ENCODE results near the gene IL18BP.

IL18BP gene

GRCh38 chr11:72014761-72015320 lies 16.1 kb downstream of the IL18BP start:
- H3F3A ChIP-seq (ENCODE audit: insufficient read depth) = no peaks in the 10 kb centered on the region
- no peaks in the 10 kb centered on the region for H3K79me2 ChIP-seq (ENCODE audit: insufficient read depth, low read length)
- H2AFZ ChIP-seq (ENCODE audit: low read depth, low read length, severe bottlenecking) = no peak overlapping the region
- H3K27me3 ChIP-seq (ENCODE audit: low read length) = no peaks in the 10 kb centered on the region
- no peak overlapping the region for H3K9ac ChIP-seq (ENCODE audit: low read length)
- H3K9me2 ChIP-seq (replicated peaks; ENCODE audit: insufficient read depth, low read length) = no peaks in the 10 kb centered on the region
- H3K36me3 ChIP-seq (ENCODE audit: low read length) = no peaks in the 10 kb centered on the region; the same call in 1 of the 2 replicates
- no peaks in the 10 kb centered on the region for H4K20me1 ChIP-seq (ENCODE audit: low read depth, low read length)
- H3K4me3 ChIP-seq (ENCODE audit: insufficient read depth, low read length, poor library complexity, severe bottlenecking) = no peak overlapping the region
- H3K27ac ChIP-seq (ENCODE audit: low read depth, low read length) = no peak overlapping the region
- H3K9me3 ChIP-seq (ENCODE audit: insufficient read depth, low read length) = no peaks in the 10 kb centered on the region
- no peak for TF ChIP-seq EZH2phosphoT487 (conservative IDR thresholded peaks at IDR 0.05; ENCODE audit: low read length)
- TF ChIP-seq, protein P1, sequence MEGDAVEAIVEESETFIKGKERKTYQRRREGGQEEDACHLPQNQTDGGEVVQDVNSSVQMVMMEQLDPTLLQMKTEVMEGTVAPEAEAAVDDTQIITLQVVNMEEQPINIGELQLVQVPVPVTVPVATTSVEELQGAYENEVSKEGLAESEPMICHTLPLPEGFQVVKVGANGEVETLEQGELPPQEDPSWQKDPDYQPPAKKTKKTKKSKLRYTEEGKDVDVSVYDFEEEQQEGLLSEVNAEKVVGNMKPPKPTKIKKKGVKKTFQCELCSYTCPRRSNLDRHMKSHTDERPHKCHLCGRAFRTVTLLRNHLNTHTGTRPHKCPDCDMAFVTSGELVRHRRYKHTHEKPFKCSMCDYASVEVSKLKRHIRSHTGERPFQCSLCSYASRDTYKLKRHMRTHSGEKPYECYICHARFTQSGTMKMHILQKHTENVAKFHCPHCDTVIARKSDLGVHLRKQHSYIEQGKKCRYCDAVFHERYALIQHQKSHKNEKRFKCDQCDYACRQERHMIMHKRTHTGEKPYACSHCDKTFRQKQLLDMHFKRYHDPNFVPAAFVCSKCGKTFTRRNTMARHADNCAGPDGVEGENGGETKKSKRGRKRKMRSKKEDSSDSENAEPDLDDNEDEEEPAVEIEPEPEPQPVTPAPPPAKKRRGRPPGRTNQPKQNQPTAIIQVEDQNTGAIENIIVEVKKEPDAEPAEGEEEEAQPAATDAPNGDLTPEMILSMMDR (IDR thresholded peaks at IDR 0.05; ENCODE audit: insufficient read depth, low read length, poor library complexity, severe bottlenecking) = no peak
- no peak overlapping the region for H3K4me2 ChIP-seq (ENCODE audit: low read depth, low read length, poor library complexity, severe bottlenecking)

- H3K79me2 ChIP-seq (ENCODE audit: insufficient read depth, low read length) = no peaks in the 10 kb centered on the region
- peaks cover 4% of the 10 kb centered on the region; the same call in 1 of the 2 replicates for H3K36me3 ChIP-seq (ENCODE audit: low read length)
- TF ChIP-seq, protein P1 (IDR thresholded peaks at IDR 0.05; ENCODE audit: insufficient read depth, low read length, poor library complexity, severe bottlenecking) = no peak
- no peak for TF ChIP-seq EZH2phosphoT487 (conservative IDR thresholded peaks at IDR 0.05; ENCODE audit: low read length)
- no peaks in the 10 kb centered on the region for H3F3A ChIP-seq (ENCODE audit: insufficient read depth)
- no peak overlapping the region for H3K4me2 ChIP-seq (ENCODE audit: low read depth, low read length, poor library complexity, severe bottlenecking)
- no peaks in the 10 kb centered on the region for H3K27me3 ChIP-seq (ENCODE audit: low read length)
- no peaks in the 10 kb centered on the region for H3K9me3 ChIP-seq (ENCODE audit: insufficient read depth, low read length)
- no peaks in the 10 kb centered on the region for H3K9me2 ChIP-seq (replicated peaks; ENCODE audit: insufficient read depth, low read length)
- no peaks in the 10 kb centered on the region for H4K20me1 ChIP-seq (ENCODE audit: low read depth, low read length)
- no peak overlapping the region for H3K9ac ChIP-seq (ENCODE audit: low read length)
- no peak overlapping the region for H2AFZ ChIP-seq (ENCODE audit: low read depth, low read length, severe bottlenecking)
- H3K27ac ChIP-seq (ENCODE audit: low read depth, low read length) = no peak overlapping the region
- no peak overlapping the region for H3K4me3 ChIP-seq (ENCODE audit: insufficient read depth, low read length, poor library complexity, severe bottlenecking)
Observed at GRCh38 chr11:72015511-72016061, 16.9 kb downstream of the IL18BP start.

DNA sequence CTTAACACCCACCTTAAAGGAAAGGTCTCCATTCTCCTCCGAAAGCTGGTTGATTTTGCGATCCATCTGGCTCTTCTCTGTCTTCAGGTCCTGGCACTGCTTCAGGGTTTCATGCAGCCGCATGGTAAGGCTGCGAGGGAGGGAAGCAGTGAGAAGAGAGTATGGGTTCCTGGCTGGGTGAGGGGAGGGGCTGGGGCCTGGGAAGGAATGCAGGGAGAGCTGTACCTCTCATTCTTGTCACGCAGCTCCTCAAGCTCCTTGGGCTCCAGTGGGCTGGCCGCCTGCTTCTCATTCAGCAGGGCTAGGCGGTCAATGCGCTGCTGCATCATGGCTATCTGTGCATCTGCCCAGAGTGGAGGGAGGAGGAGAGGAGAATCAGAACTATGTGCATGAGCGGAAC lies 19.5 kb downstream of the IL18BP start:
- H3K9ac ChIP-seq (ENCODE audit: low read length) = no peak overlapping the region
- H3K79me2 ChIP-seq (ENCODE audit: insufficient read depth, low read length) = no peaks in the 10 kb centered on the region
- H3K9me2 ChIP-seq (replicated peaks; ENCODE audit: insufficient read depth, low read length) = no peaks in the 10 kb centered on the region
- H3K27me3 ChIP-seq (ENCODE audit: low read length) = no peaks in the 10 kb centered on the region
- H2AFZ ChIP-seq (ENCODE audit: low read depth, low read length, severe bottlenecking) = no peak overlapping the region
- H4K20me1 ChIP-seq (ENCODE audit: low read depth, low read length) = no peaks in the 10 kb centered on the region
- TF ChIP-seq, protein P1 (IDR thresholded peaks at IDR 0.05; ENCODE audit: insufficient read depth, low read length, poor library complexity, severe bottlenecking) = no peak
- TF ChIP-seq EZH2phosphoT487 (conservative IDR thresholded peaks at IDR 0.05; ENCODE audit: low read length) = no peak
- H3K9me3 ChIP-seq (ENCODE audit: insufficient read depth, low read length) = no peaks in the 10 kb centered on the region
- no peak overlapping the region for H3K4me2 ChIP-seq (ENCODE audit: low read depth, low read length, poor library complexity, severe bottlenecking)
- H3F3A ChIP-seq (ENCODE audit: insufficient read depth) = no peaks in the 10 kb centered on the region
- H3K27ac ChIP-seq (ENCODE audit: low read depth, low read length) = no peak overlapping the region
- peaks cover 8% of the 10 kb centered on the region; the same call in 1 of the 2 replicates for H3K36me3 ChIP-seq (ENCODE audit: low read length)
- H3K4me3 ChIP-seq (ENCODE audit: insufficient read depth, low read length, poor library complexity, severe bottlenecking) = no peak overlapping the region
